GM18526 (cell line): ENCODE results near the gene CPSF4L.

Experiments
- POLR2A ChIP-seq: IDR thresholded peaks from 3 replicates; pipeline ENCODE4 v1.6.1; 2011; ENCODE audit not compliant: insufficient read length; ENCODE audit errors: extremely low read depth

The CPSF4L gene, protein sequence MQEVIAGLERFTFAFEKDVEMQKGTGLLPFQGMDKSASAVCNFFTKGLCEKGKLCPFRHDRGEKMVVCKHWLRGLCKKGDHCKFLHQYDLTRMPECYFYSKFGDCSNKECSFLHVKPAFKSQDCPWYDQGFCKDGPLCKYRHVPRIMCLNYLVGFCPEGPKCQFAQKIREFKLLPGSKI

DNA sequence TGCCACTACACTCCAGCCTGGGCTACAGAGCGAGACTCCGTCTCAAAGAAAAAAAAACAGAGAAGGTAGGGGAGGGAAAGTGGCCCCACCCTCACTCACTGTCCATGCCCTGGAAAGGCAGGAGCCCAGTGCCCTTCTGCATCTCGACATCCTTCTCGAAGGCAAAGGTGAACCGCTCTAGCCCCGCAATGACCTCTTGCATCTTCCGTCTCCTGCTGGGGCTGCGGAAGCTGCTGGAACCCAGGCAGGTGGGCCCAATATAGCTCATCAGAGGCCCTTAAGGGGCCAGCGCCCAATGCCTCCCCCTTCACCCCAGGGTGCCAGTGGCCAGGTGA lies at the start of gene CPSF4L:
Gene CPSF4L (minus strand): TSS at position 264 of the 335 bp plus-strand sequence. CDS start 62 bp downstream, at position 202.
- no peak for TF ChIP-seq POLR2A

DNA sequence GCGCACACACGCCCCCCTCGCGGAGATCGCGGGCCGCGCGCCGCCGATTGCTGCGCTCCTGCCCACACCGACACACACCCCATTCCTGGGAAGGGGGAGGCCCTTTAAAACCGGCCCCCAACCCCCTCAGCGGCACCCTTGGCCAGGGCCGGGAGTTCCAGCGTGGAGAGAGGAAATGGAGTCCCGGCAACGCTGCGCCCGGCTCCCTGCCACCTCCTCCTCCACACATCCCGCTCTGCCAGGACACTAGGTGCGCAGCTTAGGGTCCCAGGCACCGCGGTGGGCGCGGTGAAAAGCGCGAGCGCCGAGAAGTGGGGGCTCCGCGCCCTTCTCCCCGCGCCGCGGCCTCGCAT lies 49.7 kb upstream of the CPSF4L start:
- no peak for TF ChIP-seq POLR2A

DNA sequence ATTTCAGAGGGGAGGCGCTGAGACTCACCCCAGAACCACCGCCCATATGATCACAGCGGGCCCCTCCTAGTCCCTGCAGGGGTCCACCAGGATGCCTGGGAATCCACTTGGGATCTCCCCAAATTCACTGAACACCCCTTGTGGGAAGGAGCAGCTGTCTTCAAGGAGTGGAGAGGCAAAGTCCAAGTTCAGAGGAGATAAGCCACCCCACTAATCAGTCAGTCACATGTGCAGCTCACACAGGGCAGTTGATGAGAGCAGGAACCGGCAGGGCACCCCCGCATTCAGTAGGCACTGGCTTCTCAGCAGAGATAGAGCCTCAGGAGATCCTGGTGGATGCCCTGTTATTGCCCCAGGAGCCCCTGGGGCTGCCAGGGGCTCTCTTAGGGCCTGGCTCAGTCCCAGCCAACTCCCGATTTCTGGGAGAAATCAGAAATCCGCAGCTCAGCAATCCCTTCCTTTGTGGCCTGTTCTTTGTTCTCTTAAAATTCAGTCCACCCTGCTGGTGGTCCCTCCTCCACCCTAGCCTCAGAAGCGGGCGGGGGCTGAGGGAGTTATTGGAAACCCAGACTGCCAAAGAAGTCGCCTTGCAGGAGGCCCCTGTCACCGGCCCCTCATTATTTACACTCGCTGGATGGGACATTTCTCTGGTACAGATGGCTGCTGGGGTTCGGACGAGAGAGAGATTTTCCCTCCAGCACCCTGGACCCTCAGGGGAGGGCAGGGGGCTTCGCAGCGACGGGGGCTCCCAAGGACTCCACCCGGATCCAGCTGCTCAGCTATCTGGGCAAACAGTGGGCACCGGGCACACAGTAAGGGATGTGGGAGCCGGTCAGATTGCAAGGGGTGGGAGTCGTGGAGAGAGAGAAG lies 48.3 kb upstream of the CPSF4L start:
- TF ChIP-seq POLR2A: no peak

DNA sequence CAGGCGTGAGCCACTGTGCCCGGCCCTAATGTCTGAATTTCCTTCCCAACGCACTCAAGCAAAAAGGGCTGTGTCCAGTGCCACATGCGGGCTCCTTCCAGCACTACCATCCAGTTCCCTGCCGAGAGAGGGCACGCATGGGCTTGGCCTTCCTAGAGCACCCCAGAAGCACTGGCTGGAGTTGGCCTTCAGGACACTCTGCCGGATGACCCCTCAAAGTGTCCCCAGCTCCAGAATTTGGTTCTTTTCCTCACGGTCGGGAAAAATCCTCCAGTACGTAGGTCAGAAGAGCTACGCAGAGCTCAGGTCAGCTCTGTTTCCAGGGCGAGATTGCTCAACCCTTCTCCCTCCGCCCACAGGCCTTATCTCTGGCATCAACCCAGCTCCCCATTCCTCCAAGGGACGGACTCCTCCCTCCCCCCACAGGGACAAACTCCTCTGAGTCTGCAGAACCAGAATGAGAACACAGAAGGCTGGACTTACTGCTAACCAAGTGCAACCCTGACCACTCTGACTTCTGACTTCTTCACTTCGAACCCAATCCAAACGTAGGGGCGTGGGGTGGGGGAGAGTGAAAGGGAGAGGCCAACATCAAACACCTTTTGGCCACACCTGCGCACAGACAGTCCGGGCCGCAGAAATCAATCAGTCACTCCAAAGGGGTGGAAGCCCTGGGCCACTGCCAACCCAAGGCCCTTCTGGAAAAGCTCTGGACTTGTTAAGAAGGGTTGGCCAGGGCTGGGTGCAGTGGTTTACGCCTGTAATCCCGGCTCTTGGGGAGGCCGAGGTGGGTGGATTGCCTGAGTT lies 46.5 kb upstream of the CPSF4L start:
- no peak for TF ChIP-seq POLR2A

DNA sequence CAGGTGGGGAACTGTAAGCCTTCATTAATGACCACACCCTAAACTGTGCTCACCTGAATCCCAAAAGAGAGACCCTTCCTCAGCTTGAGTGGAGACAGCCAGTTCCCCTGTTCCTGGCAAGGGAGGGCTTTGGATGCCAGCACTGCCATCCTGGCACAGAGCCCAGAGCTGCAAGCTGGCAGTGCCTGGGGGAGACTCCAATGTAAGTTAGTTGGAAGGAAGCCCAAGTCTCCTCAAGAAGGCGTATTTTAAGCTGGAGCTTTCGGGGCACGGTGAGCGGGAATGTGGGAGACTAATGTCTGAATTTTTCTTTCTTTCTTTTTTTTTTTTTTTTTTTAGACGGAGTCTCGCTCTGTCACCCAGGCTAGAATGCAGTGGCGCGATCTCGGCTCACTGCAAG lies 45.5 kb upstream of the CPSF4L start:
- TF ChIP-seq POLR2A: no peak

DNA sequence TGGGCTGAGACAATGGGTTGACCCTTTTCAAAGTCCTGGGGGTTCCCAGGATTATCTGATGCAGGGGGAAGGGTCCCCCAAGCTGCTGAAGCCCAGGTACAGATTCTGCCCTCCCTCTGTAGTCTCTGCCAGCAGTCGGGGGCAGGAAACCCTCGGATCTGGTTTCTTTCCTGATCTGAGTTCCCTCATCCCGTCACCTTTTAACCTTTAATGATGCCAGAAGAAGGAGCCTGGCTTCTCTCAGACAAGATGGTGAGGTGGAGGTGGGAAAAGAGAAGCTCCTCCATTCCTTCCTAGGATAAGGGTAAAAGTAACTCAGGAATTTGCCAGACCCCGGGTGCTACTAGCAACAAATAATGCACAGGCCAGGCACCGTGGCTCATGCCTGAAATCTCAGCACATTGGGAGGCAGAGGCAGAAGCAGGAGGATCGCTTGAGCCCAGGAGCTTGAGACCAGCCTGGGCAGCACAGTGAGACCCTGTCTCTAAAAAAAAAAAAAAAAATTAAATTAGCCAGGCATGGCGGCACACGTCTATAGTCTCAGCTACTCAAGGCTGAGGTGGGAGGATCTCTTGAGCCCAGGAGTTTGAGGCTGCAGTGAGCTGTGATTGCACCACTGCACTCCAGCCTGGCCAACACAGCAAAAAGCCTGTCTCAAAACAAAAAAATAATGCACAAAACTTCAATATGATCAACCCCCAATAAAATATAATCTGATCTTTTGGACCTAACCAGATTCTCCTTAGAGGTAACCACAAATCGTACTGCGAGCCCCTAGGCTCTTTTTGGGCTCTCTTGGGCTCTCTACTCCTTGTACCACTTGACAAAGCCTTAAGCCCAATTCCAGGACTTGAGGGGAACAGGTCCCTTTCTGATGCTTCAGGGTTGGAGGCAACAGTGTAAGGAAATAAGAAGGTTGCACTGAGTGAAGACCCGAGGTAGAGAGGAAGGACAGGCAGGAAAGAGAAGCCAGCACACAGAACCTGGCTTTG lies 44.5 kb upstream of the CPSF4L start:
- TF ChIP-seq POLR2A: no peak

DNA sequence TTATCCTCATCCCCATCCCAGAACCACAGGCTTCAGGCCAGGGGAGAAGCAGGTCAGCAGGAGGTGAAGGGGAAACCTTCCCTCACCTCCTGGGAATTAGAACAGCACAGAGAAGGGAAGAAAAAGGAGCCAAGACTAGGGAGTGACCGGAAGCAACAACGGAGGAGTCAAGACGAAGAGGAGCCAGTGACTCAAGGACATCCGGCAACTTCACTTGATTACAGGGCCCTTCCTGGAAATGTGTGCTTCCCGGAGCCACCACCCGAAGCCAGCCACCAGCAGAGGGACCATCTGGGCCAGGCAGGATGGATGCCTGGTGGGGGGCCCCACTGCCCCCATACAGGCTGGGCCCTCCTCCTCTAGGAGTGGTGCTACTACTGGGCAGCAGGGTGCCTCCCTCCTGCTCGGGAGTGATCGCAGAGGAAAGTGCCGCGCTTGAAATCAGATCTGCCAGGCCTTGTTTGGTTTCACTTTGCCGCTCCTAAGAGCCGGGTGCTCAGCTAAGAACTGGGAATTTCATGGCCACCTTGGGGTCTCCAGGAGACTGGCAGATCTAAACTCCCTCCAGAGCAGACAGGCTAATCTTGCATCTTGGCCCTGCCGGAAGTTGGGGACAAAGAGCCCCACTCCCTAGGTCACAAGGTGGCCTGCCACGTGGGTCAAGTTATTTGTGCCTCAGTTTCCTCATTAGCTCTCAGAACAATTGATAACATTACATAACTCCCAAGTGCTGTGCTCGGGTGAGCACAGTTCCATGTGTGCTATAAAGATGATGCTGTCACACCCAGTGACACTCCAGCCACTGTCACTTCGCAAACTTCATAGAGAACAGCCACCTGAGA lies 43.5 kb upstream of the CPSF4L start:
- TF ChIP-seq POLR2A: no peak

DNA sequence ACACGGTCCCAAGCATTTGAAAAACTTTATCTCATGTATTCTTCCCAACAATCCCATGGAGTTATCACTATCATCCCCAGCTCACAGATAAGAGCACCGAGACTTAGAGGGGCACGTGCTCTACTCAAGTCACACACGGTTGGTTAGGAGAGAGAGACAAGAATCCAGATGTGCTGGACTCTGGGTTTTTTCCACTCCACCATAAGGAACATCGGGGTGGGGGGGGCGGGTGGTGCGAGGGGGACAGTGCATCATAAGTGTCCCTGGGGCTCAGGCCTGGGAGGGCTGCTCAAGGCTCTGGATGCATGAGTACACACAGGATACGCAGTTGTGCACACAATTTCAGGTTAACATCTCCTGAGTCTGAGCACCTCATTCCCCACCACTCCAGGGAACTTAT lies 42.8 kb upstream of the CPSF4L start:
- TF ChIP-seq POLR2A: no peak

DNA sequence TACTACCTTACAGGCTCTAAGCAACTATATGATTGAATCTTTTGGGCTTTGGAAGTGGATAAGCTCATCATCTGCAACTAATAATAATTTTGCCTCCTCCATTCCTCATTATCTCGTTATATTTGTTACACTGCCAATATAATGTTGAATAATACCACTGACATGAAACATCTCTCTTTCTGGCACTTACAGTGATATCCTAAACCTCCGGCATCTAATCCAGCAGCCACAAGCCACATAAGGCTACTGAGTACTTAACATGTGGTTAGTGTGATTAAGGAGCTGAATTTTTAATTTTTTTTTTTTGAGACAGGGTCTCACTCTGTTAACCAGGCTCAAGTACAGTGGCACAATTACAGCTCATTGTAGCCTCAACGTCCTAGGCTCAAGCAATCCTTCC lies 40.5 kb upstream of the CPSF4L start:
- TF ChIP-seq POLR2A: no peak

DNA sequence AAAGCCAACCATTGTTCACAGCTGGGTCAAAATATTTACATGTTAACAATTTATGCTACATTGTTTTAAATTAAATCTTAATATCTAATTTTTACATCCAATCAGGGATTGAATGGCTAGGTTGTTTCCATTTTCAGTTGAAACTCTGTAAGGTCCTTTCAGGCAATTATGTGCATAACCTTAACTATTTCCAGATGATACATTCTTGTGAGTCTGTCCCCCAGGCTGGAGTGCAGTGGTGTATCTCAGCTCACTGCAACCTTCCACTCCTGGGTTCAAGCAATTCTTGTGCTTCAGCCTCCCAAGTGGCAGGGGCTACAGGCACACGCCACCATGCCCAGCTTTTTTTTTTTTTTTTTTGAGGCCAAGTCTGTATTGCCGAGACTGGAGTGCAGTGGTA lies 39.7 kb upstream of the CPSF4L start:
- TF ChIP-seq POLR2A: no peak

DNA sequence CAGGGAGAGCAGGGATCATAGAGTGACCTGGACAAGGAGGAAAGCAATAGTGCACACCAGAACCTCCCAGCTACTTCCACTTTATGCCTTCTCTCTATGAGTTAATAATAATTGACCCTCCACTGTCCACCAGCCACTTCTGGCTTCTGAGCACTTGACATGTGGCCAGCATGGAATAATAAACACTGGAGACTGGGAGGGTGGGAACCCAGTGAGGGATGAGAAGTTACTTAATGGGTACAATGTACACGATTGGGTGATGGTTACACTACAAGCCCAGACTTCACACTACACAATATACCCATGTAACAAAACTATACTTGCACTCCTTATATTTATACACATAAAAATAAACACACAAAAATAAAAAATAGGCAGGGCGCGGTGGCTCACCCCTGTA lies 38.7 kb upstream of the CPSF4L start:
- TF ChIP-seq POLR2A: no peak

DNA sequence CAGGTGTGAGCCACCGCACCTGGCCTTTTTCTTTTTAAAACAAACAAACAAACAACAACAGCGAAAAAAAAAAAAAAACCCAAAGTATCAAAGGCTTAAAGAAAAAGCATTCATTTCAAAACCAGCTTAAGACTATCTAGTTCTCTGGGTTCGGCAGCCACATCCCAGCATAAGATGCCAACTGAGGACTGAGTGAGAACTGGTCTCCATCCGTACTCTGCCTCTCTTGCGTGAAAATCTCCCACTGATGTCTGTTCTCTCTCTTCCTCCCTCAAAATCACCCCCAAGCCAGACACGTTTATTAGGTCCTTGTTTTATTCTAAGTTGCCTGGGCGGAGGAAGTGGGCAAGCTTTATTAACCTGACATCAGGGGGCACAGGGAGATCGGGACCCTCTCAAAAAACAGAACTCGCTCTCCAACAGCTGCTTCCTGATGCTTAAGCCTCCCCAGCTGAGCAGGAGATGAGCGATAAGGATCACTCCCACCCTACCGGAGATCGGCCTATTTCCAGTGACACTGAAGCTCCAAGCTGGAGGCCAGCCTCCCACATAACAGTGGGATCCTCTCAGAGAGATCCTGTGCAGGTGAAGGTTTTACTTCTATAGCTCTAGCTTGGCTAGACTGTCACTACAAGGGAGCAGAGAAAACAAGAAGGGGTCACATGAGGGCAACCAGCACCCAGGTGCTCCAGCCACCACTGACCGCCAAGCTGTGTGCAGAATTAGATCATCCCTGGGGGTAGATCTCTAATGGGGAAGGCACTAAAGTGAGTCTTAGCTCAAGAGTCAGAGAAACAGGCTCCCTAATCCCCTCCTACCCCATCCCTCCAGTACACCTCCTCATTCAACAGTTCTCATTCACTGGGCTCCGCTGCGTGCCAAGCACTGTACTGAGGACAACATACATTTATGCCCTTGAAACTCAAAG lies 36.5 kb upstream of the CPSF4L start:
- no peak for TF ChIP-seq POLR2A

DNA sequence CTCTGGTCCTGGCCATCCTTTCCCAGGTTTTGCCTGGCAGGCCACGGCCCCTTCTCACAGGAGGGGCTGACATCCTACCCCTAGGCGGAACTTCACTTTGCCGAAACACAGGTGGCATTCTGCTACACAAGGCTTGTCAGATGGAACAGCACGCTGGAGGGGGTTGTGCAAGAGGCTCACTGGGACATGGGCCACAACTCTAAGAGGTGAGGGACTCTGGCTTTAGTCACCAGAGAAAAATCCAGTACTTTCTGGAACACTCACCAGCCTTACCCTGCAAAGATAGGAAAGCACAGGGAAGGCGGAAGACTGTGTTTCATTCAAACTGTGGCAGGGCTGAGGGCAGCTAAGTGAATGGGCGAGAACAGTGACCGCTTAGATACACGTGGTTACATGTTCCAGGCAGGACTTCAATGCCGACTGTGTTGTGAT lies 31.8 kb upstream of the CPSF4L start:
- TF ChIP-seq POLR2A: no peak

DNA sequence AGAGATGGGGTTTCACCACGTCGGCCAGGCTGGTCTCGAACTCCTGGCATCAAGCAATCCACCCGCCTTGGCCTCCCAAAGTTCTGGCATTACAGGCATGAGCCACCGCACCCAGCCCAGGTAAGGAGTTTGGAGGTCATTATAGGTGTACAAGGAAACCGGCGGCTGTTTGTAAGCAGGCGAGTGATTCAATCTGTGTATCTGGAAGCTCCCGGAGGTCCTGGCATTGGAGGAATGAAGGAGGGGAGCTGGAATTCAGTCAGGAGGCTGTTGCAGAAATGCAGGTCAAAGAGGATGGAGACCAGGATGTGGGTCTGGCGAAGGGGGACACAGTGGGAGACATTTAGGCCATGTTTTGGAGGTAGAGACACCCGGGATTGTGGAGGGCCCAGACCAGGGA lies 31.4 kb upstream of the CPSF4L start:
- no peak for TF ChIP-seq POLR2A
